ENCODE results near the gene C13orf46.
"Not testable (repeated sequence)": the region's sequence is repeated elsewhere in the genome, so short reads cannot be mapped to it uniquely, and the experiment has no call there.

The C13orf46 gene

DNA sequence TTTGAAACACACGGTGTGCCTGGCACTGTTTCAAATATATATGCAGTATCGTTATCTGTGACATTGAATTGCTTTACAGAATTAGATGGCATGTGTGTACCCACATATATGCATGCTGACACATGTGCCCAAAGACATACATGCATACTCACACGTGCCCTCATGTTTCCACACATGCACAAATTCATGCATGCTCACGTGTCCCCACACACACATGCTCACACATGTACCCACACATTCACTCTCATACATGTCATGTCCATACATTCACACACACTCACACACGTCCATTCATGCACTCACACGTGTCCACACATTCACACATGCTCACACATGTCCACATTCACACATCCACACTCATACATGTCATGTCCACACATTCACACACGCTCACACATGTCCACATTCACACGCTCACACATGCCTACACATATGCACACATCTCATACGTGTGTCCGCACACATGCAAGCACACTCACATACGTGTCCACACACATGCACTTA lies 17.9 kb upstream of the C13orf46 start:
- no peak for DNase-seq

DNA sequence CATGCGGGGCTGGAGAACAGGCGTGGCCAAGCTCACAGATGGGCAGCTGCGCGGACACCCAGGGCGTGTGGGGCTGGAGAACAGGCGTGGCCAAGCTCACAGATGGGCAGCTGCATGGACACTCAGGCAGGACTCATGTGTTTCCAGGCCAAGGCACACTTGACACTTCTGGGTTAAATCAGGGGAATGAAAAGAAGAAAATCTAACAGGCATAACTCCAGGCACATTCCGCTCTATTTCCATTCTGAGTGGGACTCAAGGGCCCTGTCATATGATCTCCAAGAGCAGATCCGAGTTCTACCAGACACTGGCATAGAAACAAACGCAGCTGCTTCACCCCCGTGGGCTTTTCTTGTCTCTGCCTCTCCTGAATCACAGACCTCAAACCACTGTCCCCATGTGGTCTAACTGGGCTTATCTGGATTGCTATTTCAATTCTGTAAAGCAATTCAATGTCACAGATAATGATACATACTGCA lies 17.4 kb upstream of the C13orf46 start:
- no peak for DNase-seq

DNA sequence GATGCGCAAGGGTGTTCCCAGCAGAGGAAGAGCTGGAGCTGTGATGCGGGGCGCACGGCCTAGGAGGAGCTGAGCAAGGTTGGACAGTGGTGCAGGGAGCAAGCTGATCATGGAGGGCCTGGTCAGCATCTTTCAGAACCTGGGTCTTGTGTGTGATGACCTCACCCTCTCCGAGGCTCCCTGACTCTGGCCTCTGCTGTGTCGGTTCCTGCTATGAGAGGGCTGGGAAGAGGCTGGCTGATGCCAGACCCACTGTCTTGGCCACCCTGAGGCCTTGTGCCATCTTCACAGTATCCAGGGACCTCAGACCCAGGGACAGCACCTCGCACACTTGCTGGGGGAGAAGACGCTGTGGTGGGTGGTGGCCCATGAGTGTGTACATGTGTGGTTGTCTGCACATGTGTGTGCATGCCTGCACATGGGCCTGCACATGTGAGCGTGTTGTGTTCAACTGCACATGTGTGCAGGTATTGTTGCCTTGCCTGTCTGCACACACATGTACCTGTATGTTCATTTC lies 16.5 kb upstream of the C13orf46 start:
- no peak for DNase-seq

DNA sequence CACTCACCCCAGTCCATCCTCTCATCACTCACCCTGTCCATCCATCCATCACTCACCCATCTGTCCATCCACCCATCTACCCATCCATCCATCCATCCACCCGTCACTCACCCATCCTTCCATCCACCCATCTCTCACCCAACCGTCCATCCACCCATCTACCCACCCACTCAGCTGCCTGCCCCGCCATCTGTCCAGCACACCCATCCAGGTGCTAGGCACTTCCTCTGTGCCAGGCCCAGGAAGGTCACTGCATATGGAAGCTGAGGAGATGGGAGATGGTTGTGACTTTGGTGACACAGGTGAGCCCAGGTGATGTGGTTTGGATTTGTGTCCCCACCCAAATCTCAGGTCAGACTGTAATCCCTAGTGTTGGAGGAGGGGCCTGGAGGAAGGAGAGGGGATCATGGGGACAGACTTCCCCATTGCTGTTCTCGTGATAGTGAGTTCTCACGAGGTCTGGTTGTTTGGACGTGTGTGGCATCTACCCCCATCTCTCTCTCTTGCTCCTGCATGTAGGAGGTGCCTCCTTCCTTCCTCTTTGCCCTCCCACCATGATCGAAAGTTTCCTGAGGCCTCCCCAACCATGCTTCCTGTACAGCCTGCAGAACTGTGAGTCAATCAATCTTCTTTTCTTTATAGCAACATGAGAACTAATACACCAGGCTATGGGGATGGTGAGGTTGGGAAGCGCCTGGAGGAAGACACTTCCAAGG lies 15.9 kb upstream of the C13orf46 start:
- no peak for DNase-seq

DNA sequence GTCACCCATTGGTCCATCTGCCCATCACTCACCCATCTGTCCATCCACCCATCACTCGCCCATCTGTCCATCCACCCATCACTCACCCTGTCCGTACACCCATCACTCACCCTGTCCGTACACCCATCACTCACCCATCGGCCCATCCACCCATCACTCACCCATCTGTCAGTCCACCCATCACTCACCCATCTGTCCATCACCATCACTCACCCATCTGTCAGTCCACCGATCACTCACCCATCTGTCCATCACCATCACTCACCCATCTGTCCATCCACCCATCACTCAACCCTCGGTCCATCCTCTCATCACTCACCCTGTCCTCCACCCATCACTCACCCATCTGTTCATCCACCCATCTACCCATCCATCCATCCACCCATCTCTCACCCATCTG lies 15.0 kb upstream of the C13orf46 start:
- DNase-seq: not testable (repeated sequence)

DNA sequence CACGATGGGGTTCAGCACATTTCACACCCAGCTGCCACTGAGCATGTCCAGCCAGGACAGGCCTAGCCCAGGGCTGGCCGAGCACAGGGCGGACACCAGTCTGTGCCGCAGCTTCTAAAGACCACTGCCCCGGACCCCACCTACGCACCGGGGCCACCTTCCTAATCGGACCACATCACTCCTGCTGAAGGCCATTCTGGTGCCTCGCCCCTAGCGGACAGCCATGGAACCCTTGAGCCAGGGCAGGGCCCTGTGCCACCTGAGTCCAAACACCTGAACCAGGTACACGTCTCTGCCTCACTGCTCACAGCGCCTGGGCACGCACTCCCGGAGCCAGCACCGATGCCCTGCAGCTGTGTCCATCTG lies 8.4 kb upstream of the C13orf46 start:
- no peak for DNase-seq

DNA sequence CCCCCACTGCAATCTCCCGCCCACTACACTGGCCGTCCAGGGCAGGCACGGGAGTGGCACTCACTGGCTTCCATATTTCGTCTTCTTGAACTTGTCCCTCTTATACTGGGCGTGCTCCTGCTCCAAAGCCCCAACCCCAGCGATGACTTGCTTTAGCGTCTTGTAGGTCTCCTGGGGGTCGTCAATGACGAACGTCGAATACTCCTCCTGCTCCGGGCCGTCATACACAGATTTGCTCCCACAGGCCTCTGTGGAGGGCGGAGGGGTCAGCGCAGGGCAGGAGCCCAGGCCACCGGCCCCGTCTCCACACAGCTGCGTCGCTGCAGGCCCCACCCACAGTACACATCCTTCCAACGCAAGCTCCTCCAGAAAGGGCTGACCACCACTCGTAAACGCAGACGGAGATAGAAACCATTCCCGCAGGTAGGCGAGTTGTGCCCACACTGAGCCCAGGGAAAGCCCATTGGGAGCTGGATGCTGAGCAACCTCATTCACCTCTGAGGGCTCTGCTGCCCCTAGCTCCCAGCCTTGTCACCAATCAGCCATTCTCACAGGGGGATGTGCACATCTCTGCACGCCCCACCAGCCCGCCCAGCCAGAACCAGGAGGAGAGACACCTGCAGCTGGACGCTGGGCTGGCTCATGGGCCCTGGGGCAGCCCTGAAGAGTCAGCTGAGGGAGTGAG lies 7.9 kb upstream of the C13orf46 start:
- DNase-seq: no peak

DNA sequence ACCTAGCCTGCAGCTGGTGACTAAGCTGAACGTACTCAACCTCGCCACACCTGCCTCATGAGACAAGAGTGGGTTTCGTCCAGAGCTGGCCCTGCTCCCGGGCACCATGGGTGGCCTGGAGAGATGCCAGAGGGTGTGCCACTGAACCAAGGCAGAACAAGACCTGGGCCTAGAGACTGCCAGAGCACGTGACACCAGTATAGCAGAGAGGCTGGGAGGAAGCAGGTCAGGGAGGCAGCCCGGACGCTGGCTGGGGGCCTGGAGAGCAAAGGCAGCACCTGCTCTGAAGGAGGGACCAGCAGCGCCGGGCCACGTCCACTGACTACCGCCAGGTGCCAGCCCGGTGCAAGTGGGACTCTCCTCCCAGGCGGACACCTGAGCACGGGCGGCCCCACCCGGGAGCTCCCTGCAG lies 7.3 kb upstream of the C13orf46 start:
- DNase-seq: no peak

DNA sequence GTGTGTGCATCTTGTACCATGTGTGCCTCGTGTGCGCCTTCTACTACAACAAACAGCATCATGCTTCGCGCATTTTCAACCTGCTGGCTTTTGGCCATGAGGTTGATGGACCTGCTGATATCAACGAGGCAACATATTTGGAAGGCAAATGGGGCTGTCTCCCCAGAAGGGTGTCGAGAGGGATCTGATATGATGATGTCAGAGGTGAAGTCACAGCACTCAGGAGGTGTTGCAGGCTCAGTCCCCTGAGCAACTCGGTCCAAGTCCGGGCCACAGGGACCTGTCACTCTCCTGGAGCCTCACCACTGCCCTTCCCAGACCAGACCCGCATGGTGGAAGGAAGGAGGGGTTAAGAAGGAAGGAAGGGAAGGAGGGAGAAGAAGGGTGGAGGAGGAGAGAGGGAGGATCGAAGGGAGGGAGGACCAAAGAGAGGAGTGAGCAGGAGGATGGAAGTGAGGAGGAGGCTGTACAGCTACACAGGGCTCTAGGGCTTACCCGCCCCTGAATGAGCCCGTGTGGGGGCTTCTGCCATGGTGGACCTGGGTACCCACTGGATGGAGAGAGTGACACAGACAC lies 6.7 kb upstream of the C13orf46 start:
- no peak for DNase-seq

DNA sequence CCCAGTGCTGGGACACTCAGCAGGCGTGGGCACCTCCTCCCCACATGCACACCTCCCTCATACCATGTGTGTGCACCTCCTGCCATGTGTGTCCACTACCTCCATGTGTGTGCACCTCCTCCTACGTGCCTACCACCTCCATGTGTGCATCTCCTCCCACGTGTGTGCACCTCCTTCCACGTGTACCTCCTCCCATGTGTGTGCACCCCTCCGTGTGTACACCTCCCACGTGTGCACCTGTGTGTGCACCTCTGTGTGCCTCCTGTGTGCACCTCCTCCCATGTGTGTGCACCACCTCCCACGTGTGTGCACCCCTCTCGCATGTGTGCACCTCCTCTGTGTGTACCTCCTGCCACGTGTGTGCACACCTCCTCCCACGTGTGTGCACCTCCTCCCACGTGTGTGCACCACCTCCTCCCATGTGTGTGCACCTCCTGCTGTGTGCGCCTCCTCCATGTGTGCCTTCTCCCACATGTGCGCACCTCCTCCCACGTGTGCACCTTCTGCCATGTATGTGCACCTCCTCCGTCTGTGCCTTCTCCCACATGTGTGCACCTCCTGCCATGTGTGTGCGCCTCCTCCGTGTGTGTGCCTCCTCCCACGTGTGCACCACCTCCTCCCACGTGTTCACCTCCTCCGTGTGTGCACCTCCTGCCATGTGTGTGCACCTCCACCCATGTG lies 6.1 kb upstream of the C13orf46 start:
- DNase-seq: no peak

DNA sequence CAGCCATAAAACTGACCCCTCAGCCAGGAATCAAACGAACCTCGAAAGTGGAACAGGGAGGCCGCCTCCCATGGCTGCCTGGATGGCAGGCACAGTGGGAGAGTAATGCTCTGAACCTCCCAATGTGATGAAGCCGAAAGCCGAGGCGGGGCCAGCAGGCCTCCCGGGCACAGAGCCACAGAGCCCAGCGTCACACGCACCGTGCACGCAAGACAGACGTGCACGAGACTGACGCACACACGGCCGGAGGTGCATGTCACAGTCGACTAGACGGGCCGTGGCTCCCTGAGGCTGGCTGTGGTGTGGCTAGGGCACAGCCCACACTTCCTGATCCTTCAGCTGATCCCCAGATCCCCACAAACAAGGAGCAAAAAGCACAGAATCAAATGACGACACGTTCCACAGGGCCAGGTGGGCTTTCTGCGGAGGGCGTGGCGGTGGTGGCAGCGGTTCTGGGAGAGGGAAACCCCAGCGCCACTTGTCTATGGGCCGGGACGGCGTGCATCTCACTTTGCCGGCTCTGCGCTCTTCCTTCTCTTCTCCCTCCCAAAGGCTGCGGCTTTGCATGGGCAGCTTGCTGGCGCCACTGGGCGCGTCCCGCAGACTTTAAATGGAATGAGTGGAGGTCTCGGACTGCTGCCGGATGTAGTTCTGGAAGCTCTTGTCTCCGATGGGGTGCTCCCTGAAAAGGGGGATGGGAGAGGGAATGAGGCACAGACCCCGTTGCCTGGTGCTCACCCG lies 5.0 kb upstream of the C13orf46 start:
- DNase-seq: no peak

DNA sequence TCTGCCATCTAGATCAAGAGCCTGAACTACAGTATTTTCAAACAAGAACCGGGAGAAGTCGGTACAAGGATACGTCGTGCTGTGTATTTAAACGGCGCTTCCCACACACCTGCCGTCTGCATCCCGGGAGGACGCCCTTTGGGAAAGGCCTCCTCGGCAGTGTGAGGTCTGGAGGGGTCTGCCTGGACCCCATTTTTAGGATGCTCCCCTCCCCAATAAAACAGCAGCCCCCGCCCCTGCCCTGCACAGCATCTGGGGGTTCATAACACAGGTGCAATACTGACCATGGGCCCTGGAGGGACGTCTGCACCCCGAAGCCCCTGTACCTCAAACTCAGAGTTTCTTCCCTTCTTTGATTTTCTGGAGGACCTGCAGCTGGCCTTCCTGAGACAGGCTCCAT lies 4.1 kb upstream of the C13orf46 start:
- no peak for DNase-seq

DNA sequence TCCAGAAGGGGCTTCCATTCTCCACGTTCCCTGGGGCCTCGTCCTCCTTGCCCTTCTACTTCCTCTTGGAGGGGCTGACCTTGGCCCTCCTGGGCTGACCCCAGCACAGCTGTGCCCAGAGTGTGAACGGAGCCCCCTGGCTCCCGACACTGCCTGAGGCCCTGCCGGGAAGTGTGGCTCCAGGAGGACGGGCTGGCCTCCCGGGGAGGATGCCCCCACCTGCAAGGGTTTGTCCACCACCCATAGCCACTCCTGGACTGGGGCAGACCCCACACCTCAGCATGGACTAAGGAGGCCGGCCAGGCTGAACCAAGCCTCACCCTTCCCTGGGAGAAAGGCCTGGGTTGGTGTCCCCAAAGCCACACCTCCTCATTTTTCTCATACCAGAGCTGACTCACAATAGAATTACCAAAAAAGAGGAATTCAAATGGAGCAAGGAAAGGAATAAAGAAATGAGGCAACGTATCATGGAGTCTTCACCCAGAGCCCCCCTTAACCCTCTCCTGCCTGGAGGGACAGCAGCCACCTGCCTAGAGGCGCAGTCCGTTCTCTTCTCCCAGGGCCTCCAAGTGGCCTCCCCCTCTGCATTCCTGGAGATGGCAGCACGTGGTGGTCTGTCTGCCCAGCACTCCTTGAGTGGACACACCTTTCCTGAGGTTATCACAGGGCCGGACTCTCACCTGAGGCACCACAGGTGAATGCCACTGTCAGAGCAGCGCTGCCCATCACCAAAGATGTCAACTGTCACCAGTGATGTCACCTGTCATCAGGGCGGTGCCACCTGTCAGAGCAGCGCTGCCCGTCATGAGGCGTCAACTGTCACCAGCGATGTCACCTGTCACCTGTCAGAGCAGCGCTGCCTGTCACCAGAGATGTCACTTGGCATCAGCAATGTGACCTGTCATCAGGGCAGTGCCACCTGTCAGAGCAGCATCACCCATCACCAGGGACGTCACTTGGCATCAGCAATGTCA lies 3.1 kb upstream of the C13orf46 start:
- no peak for DNase-seq

DNA sequence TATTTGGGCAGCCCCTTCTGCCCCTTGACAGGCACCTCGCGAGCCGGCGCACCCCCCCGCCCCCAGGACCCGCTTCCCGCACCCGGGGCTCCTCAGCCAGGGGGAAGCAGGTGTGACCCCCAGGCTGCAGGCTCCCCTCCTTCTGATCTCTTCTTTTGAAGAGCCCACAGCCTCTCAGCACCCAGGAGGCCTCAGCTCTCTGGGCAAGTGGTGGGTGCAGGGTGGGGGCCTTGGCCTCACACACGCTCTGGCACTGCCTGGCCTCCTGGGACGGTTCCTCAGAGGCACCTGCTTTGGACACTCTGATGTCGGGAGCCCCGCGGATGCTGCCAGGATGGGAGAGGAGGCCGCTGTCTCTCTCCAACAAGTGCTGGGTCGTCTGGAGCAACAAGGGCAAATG lies 1.5 kb upstream of the C13orf46 start:
- no peak for DNase-seq

DNA sequence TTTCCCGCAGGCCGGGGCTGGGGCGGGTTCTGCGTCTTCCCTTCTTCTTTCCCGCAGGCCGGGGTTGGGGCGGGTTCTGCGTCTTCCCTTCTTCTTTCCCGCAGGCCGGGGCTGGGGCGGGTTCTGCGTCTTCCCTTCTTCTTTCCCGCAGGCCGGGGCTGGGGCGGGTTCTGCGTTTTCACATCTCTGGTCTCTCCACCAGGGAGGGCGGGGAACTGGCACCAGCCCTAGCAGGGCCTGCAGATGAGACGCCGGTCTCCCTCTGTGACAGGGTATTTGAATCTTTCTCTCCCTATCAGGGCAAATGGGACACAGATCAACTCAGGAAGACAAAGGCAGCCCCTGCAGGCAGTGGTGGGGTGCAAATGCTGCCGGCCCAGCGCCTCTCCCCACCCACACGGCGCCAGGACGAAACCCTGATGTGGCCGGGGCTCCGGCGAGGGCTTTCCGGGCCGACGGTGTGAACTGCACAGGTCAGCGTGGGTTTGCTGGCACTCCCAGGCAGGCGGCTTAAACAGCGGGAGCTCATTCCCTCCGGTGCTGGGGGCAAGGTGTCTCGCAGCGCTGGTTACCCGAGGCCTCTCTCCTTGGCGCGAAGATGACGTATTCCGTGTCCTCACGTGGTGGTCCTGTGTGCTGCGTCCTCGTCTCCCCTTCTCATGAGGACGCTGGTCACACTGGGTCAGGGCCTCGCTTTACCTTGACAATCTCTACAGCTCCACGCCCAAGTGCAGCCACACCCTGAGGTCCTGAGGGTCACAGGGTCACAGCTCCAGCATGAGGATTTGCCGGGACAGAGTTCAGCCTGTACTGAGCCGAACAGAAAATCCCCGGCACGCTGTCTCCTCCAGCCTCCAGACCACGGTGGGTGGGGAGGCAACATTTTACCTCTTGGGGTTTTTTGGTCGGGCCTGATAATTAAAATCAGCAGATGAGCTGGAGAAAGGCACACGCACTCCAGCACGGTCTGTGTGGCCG lies 717 bp upstream of the C13orf46 start:
- no peak for DNase-seq

DNA sequence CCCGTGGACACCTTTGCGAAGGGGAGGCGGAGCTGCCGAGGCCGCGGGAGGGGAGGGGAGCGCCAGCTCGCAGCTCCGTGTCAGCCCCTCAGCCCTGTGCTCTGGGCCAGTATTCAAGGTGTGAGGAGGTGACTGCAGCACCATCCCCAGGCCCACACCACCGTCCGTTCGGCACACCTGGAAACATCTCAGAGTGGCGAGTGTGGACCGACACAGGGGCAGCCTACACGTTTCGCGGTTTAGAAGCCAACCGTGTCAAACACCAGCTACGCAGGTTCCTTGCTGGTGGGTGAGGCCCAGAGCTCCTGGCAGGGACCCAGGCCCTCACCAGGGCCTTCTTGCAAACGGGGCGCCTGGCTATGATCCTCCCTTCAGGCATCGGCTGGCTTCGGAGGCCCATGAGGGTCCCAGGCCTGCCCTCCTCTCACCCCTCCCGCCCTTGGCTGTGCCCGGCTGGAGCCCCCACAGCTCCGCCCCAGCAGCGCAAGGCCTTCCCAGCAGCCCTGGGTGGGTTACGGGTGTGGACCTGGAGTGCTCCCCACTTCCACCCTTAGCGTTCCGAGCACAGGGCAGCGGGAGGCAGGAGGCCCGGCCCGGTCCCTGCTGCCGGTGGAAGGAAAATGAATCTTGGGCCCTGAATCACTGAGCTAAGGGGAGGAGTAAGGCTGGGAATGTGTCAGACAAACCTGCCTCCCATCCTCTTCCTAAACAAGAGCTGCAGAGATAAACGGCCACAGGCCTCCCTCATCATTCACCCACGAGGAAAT lies 1.2 kb downstream of the C13orf46 start:
- DNase-seq: no peak

DNA sequence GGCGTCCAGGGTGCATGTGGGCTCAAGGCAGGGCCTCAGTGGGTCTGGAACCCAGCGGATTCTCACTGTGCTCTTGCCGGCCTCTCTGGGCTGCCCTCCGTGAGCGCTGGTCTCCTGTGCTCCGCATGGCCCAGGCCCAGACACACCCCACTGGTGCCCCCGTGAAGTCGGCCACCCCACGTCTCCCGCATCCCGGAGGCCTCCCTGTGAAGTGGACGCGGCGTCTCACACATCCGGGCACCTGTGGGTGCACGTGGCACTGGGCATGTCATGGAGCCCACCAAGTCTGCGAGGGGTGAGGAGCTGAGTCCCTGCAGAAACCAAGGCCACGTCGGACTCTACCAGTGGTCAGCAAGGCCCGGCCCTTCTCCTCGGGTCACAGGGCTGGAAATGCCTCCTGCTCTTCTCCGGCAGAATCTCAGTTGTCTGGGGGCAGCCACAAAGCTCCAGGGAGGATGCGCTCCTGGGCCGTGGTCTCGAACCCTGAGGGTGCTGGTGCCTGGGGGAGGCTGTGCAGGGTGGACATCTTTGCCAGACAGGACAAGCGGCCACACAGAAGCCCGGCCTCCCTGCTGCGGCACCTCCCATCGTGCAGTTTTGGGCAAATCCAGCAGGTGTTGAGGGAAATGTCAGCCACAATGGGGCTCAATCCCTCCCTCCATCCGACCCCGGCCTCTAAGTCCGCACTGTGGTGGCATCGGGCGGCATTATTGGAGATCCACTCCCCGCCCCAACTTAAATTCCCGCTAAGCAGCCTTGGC lies 2.2 kb downstream of the C13orf46 start:
- DNase-seq: no peak

DNA sequence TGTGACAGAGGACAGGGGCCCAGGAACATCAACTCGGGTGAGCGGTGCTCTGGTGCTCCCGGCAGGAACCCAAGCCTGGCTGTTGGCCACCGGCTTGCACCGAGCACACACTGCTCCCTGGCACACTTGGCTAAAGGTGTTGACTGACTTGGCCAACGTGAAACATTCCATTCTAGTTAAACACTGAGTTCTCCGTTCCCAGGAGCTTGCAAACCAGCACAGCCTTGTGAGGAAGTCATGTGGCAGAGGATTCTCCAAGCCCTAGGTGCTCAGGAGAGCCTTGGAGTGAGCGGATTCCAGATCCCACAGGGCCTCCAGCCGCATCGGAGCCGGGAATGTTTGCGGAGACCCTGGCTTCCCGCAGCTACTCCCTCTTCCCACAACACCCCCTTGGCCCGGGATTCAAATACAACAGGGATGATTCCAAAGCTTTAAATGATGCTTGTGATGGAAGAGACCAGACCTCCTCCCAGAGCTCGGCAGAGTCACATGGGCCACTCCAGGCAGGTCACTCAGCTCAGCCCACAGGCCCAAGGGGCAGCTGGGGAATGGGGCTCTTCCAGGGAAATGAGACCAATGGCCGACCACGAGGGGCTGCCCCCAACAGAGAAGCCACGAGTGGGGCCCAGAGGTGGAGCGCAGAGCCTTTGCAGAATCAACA lies 2.9 kb downstream of the C13orf46 start:
- no peak for DNase-seq
